Tibial artery (tissue), 4 donors: ENCODE measurements around the gene RNF133.

Experiments used
- DNase-seq, 2 donors: peaks; one replicate each; pipeline ENCODE4 v3.0.0-alpha.2; 2019
- H3K27ac ChIP-seq, 2 donors: fragments of 200-600 bp; sonication (generic) in 1 of 2; 1 replicate in 1 of 2; 2 replicates in 1 of 2; pipeline ENCODE4 v1.5.1; 2018 to 2019; ENCODE audit warnings: mild to moderate bottlenecking in 1 of 2
- H3K27me3 ChIP-seq, 2 donors: fragments of 200-600 bp; sonication (generic) in 1 of 2; one replicate each; pipeline versions ENCODE4 v1.5.1 to v1.6.0; 2016 to 2019
- H3K36me3 ChIP-seq, 3 donors: fragments of 200-600 bp; sonication (generic) in 2 of 3; one replicate each; pipeline ENCODE4 v1.5.1; 2016 to 2019; ENCODE audit warnings: mild to moderate bottlenecking in 2 of 3
- H3K4me1 ChIP-seq, 4 donors: fragments of 200-600 bp; sonication (generic) in 2 of 4; 1 replicate in 3 of 4; 2 replicates in 1 of 4; pipeline ENCODE4 v1.5.1; 2016 to 2019
- H3K4me3 ChIP-seq, 2 donors: fragments of 200-600 bp; sonication (generic) in 1 of 2; 1 replicate in 1 of 2; 2 replicates in 1 of 2; pipeline ENCODE4 v1.5.1; 2018 to 2019; ENCODE audit warnings: mild to moderate bottlenecking in 2 of 2
- H3K9me3 ChIP-seq, 3 donors: fragments of 200-600 bp; sonication (generic) in 1 of 3; one replicate each; pipeline ENCODE4 v1.5.1; 2016 to 2019
- intact Hi-C: fragments of 100-400 bp; cut with DNase I; formaldehyde crosslinking; loops from one replicate; pipeline ENCODE4 v1.15.0; 2023; ENCODE audit warnings: low total_unique reads
- TF ChIP-seq, protein P1 (sequence below), 2 experiments: fragments of 200-600 bp in 1 of 2; fragments of 450-650 bp in 1 of 2; IDR thresholded peaks; one replicate each; pipeline ENCODE4 v1.5.1; 2017 to 2019; ENCODE audit warnings: antibody characterized with exemption in 2 of 2, mild to moderate bottlenecking in 1 of 2, moderate library complexity in 1 of 2

The RNF133 gene

GRCh38 chr7:122706836-122707235, 7.9 kb upstream of the RNF133 start:
- Histone ChIP-seq H3K4me1 (no peaks in the 10 kb centered on the region), H3K9me3 (no peaks in the 10 kb centered on the region), H3K27ac (no peak overlapping the region), H3K27me3 (no peaks in the 10 kb centered on the region), H3K36me3 (no peaks in the 10 kb centered on the region), H3K4me3 (no peak overlapping the region)
- TF ChIP-seq, protein P1, sequence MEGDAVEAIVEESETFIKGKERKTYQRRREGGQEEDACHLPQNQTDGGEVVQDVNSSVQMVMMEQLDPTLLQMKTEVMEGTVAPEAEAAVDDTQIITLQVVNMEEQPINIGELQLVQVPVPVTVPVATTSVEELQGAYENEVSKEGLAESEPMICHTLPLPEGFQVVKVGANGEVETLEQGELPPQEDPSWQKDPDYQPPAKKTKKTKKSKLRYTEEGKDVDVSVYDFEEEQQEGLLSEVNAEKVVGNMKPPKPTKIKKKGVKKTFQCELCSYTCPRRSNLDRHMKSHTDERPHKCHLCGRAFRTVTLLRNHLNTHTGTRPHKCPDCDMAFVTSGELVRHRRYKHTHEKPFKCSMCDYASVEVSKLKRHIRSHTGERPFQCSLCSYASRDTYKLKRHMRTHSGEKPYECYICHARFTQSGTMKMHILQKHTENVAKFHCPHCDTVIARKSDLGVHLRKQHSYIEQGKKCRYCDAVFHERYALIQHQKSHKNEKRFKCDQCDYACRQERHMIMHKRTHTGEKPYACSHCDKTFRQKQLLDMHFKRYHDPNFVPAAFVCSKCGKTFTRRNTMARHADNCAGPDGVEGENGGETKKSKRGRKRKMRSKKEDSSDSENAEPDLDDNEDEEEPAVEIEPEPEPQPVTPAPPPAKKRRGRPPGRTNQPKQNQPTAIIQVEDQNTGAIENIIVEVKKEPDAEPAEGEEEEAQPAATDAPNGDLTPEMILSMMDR (IDR thresholded peaks at IDR 0.05), result no peak
- no peak for DNase-seq
- intact Hi-C loops, result no loop called here

- TF ChIP-seq, protein P1 (IDR thresholded peaks at IDR 0.05), result no peak
- Histone ChIP-seq H3K27me3 (no peaks in the 10 kb centered on the region), H3K9me3 (no peaks in the 10 kb centered on the region), H3K36me3 (no peaks in the 10 kb centered on the region), H3K4me3 (no peak within 1 kb of the TSS), H3K27ac (no peak within 1 kb of the TSS), H3K4me1 (no peaks in the 10 kb centered on the region)
- DNase-seq, result no peak
- intact Hi-C loops, result no loop called here
Measured at GRCh38 chr7:122702872-122703510, 4.1 kb upstream of the RNF133 start, which contains the start of gene RNF148. Gene RNF148, minus strand, starts transcription at chr7:122702922. Its CDS starts 172 bp downstream, at chr7:122702750.

DNA sequence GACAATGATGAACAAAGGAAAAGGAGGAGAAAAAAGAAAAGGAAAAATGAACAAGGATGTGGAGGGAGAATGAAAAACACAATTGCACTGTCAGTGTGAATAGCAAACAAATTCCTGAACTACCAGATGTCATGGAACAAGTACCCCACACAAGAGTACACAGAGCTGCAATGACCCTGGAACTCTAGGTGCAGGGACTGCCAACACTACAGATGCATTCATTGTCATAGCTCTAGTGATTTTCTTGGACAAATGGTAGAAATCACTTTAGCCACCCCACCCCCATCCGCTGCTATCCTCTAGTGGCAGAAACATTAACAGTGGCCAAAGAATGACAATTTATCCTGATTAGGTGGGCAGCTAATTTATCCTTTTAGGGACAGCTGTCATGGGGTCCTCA, 3.1 kb downstream of the RNF133 start:
- no peaks in the 10 kb centered on the region for H3K27me3 ChIP-seq
- TF ChIP-seq, protein P1 (IDR thresholded peaks at IDR 0.05), result no peak
- no peaks in the 10 kb centered on the region for H3K9me3 ChIP-seq
- intact Hi-C loops, result no loop called here
- H3K27ac ChIP-seq, result no peak overlapping the region
- no peaks in the 10 kb centered on the region for H3K36me3 ChIP-seq
- H3K4me3 ChIP-seq, result no peak overlapping the region
- no peak for DNase-seq
- no peaks in the 10 kb centered on the region for H3K4me1 ChIP-seq

DNA sequence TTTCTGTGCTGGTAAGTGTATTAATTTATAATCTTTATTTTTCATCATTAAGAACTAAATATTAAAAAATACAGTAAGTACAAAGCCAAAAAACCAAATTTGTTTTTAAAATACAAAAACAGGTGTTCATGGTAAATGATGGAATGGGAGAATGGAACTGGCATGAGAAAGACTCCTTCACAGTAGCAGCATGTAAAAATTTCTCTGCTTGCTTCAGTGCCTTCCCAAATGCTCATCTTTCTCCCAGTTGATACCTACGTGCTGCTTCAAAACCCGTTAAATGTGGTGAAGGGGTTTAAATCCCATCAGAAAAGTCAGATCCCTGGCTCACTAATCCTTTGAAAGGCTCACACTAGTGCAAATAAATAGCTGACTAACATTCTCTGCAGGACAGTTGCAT, 4.2 kb downstream of the RNF133 start:
- Histone ChIP-seq H3K27me3 (no peaks in the 10 kb centered on the region), H3K27ac (no peak overlapping the region), H3K9me3 (no peaks in the 10 kb centered on the region), H3K36me3 (no peaks in the 10 kb centered on the region), H3K4me3 (no peak overlapping the region), H3K4me1 (no peaks in the 10 kb centered on the region)
- intact Hi-C loops, result no loop called here
- TF ChIP-seq, protein P1 (IDR thresholded peaks at IDR 0.05), result no peak
- no peak for DNase-seq

DNA sequence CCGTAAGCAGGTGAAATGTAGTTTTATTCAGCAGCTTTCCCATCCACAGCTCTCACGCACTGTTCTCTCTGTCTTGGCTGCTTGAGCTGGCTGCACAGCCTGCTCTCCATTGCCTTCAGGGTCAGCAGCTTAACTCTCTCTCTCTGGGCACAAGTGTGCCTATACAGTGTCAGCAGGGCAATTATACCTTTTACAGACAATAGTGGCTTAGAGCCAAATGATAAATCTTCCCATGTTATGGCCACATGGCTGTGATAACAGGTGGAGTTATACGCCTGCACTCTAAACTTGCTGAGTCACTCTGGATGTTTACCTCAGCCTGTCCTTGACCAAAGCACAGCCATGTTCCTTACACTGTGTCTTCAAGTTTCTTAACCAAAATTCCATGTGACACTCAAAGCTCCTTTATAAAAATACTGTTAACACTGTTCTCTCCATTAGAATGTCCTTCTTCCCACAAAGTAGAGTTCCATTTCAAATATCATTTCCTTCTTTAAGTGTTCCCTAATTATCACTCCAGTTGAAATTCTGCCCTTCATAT, 6.1 kb downstream of the RNF133 start:
- DNase-seq, result no peak
- no peak overlapping the region for H3K27ac ChIP-seq
- H3K27me3 ChIP-seq, result no peaks in the 10 kb centered on the region
- no peak overlapping the region for H3K4me3 ChIP-seq
- TF ChIP-seq, protein P1 (IDR thresholded peaks at IDR 0.05), result no peak
- H3K4me1 ChIP-seq, result no peaks in the 10 kb centered on the region
- no peaks in the 10 kb centered on the region for H3K36me3 ChIP-seq
- no peaks in the 10 kb centered on the region for H3K9me3 ChIP-seq
- intact Hi-C loops, result no loop called here
